Bronchial epithelial cell (primary cell): ENCODE results near the gene DACT2. TPM values are rescaled to one million over a fixed set of nuclear protein-coding genes. Genes with fewer than 3 reads are reported as not detected.
A peak's percentile ranks its signal among the peaks of the same experiment; 100 is the strongest.

Source experiments
- DNase-seq: peaks from one replicate; pipeline ENCODE4 v3.0.0-alpha.2; 2010; ENCODE audit warnings: low read depth
- FAIRE-seq: peaks from 2 replicates; lab custom pipeline; 2011; peaks lifted over from hg19 to GRCh38; lab: Jason Lieb, UNC
- H3K27me3 ChIP-seq: 2 replicates; pipeline ENCODE4 v1.5.1; 2011; ENCODE audit warnings: low read length; ENCODE audit not compliant: control insufficient read depth, insufficient read depth
- H3K36me3 ChIP-seq: 2 replicates; pipeline ENCODE4 v1.5.1; 2011; ENCODE audit warnings: low read length; ENCODE audit not compliant: control insufficient read depth, insufficient read depth
- H3K4me3 ChIP-seq: 2 replicates; pipeline ENCODE4 v1.5.1; 2011; ENCODE audit warnings: mild to moderate bottlenecking, low read depth, low read length, control low read depth
- total RNA-seq: library from RNA; depleted of rRNA; stranded (reverse); fragments of >200 nt; gene quantifications from 2 replicates; pipeline ENCODE4 v1.2.1, GENCODE V29; 2014
- TF ChIP-seq, protein P1 (sequence below): IDR thresholded peaks from 2 replicates; pipeline ENCODE4 v1.5.1; 2011; ENCODE audit warnings: mild to moderate bottlenecking, moderate library complexity, low read length, control low read depth, inconsistent platforms; ENCODE audit not compliant: insufficient read depth, severe bottlenecking

DACT2 gene
- total RNA-seq, 1 donor from 2014 or later, result 1.3 TPM

GRCh38 chr6:168274037-168274952 lies 45.3 kb downstream of the DACT2 start:
- TF ChIP-seq, protein P1, sequence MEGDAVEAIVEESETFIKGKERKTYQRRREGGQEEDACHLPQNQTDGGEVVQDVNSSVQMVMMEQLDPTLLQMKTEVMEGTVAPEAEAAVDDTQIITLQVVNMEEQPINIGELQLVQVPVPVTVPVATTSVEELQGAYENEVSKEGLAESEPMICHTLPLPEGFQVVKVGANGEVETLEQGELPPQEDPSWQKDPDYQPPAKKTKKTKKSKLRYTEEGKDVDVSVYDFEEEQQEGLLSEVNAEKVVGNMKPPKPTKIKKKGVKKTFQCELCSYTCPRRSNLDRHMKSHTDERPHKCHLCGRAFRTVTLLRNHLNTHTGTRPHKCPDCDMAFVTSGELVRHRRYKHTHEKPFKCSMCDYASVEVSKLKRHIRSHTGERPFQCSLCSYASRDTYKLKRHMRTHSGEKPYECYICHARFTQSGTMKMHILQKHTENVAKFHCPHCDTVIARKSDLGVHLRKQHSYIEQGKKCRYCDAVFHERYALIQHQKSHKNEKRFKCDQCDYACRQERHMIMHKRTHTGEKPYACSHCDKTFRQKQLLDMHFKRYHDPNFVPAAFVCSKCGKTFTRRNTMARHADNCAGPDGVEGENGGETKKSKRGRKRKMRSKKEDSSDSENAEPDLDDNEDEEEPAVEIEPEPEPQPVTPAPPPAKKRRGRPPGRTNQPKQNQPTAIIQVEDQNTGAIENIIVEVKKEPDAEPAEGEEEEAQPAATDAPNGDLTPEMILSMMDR, result no peak
- H3K36me3 ChIP-seq, result no peaks in the 10 kb centered on the region
- FAIRE-seq, result no peak
- peaks cover 6% of the 10 kb centered on the region for H3K27me3 ChIP-seq
- no peak overlapping the region for H3K4me3 ChIP-seq
- DNase-seq, result no peak

DNA sequence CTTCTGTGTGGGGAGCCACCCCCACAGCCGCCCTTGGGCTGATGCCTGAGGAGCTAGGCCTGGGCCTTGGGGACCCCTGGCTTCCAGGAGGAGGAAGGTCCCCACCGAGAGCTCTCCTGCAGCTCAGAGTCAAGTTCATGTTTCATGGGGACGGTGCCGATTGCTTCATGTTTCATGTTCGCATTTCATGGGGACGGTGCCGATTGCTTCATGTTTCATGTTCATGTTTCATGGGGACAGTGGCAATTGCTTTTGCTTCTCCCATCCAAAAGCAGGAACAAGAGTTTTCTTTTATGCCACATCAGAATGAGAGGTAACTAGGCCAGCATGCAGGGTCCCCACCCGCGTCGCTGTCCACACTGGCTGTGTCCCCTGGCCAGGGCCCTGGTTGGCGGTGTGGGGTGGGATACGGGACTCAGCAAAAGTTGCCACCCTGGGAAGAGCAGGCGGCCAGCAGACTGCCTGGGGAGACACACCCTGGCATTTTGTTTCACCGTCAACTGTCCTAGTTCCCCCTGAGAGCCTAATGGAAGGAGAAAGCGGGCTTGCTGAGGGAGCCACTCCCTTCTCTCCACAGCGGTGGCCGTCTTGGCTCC lies 46.0 kb downstream of the DACT2 start:
- no peak for FAIRE-seq
- Histone ChIP-seq H3K36me3 (no peaks in the 10 kb centered on the region), H3K4me3 (no peak overlapping the region), H3K27me3 (peaks cover 6% of the 10 kb centered on the region)
- TF ChIP-seq, protein P1, result no peak
- DNase-seq, result no peak

DNA sequence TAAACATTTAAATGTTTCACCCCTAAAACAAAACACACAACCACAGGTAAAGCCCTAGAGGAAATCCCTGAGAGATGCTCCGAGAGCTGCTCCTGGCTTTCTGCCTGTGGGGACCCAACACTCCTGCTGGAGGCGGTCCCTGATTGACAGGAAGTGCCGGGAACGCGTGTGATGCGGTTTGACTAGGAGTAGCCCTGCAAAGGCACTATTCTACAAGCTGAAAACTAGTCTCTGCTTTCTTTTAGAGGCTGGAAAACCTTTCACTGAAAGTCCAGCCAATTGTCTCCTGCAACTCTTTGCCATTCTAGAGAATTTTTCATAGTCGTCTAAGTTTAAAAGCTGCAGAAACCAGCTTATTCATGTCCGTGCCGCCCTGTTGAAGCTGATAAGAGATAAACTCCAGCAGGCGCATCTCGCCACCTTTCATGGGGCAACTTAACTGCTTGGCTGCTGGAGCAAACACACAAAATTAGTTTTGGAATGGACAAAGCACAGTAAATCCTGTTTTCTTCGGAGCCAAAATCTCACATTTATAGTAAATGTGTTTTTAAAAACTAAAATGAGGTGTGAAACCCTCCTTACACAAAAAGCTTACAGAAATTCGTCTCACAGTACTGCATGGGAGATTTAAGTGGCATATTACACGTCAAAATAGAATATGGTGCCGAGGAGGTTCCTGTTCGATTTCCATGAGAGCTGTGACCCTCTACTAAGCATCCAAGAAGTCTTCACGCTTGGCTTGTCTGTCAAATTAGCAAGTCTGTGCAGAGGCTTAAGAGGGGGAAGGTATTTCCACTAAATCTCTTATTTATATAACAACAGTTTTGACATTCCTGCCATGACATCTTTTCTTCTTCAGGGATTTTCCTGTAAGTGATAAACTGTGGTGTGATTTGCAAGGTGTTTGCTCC lies 46.9 kb downstream of the DACT2 start:
- DNase-seq (no peak), FAIRE-seq (no peak)
- peaks cover 6% of the 10 kb centered on the region for H3K27me3 ChIP-seq
- no peak overlapping the region for H3K4me3 ChIP-seq
- TF ChIP-seq, protein P1, result no peak
- no peaks in the 10 kb centered on the region for H3K36me3 ChIP-seq

- DNase-seq (no peak), FAIRE-seq (peak; percentile 36)
- TF ChIP-seq, protein P1, result no peak
- H3K4me3 ChIP-seq, result no peak overlapping the region
- no peaks in the 10 kb centered on the region for H3K36me3 ChIP-seq
- peaks cover 6% of the 10 kb centered on the region for H3K27me3 ChIP-seq
Observed at GRCh38 chr6:168270274-168271172, 49.1 kb downstream of the DACT2 start.
